HepG2 (cell line): Measurements from ENCODE around the gene CFAP61. TPM values are rescaled to one million over a fixed set of nuclear protein-coding genes. Genes with fewer than 3 reads are reported as not detected.

Experiments used
- CHD4 ChIP-seq: fragments of 200-600 bp; sonication (generic); IDR thresholded peaks from 2 replicates; pipeline ENCODE4 v1.7.0; 2017; ENCODE audit warnings: mild to moderate bottlenecking, low read length, borderline replicate concordance
- CTCF ChIP-seq: sonication (generic); formaldehyde crosslinking; IDR thresholded peaks from 2 replicates; pipeline ENCODE4 v1.5.0; 2020; ENCODE audit warnings: mild to moderate bottlenecking, missing genetic modification reagents, moderate library complexity
- ETS1 ChIP-seq: sonication (generic); formaldehyde crosslinking; IDR thresholded peaks from 2 replicates; pipeline ENCODE4 v1.4.0; 2020; ENCODE audit warnings: missing genetic modification reagents
- FOXA1 ChIP-seq, 2 experiments: fragments of 450-650 bp in 1 of 2; sonication (generic) in 1 of 2; formaldehyde crosslinking in 1 of 2; IDR thresholded peaks; 2 replicates each; pipeline versions ENCODE4 v1.4.0 to v1.6.1; 2016 to 2020; ENCODE audit warnings: missing genetic modification reagents in 1 of 2
- HDAC1 ChIP-seq: sonication (generic); formaldehyde crosslinking; IDR thresholded peaks from 2 replicates; pipeline ENCODE4 v1.5.1; 2020; ENCODE audit warnings: mild to moderate bottlenecking, missing genetic modification reagents
- MBNL3 ChIP-seq: fragments of 250-450 bp; sonication (Bioruptor Pico); conservative IDR thresholded peaks from 2 replicates; pipeline ENCODE4 v1.8.0; 2022; ENCODE audit warnings: mild to moderate bottlenecking, inconsistent platforms
- NR2C2 ChIP-seq: sonication (generic); formaldehyde crosslinking; IDR thresholded peaks from 2 replicates; pipeline ENCODE4 v1.4.0; 2020; ENCODE audit warnings: missing genetic modification reagents, mild to moderate bottlenecking, moderate library complexity, borderline replicate concordance
- PHF5A ChIP-seq: IDR thresholded peaks from one replicate; pipeline ENCODE4 v1.6.1; 2018; ENCODE audit warnings: low read depth, missing genetic modification reagents; ENCODE audit not compliant: unreplicated experiment
- PRMT3 ChIP-seq: sonication (generic); formaldehyde crosslinking; IDR thresholded peaks from 2 replicates; pipeline ENCODE4 v1.8.1; 2022; ENCODE audit warnings: low read depth, mild to moderate bottlenecking, moderate library complexity, missing genetic modification reagents, borderline replicate concordance
- SALL1 ChIP-seq: sonication (generic); formaldehyde crosslinking; IDR thresholded peaks from 2 replicates; pipeline ENCODE4 v1.8.0; 2022; ENCODE audit warnings: mild to moderate bottlenecking, missing genetic modification reagents
- SKI ChIP-seq: fragments of 450-650 bp; IDR thresholded peaks from one replicate; pipeline ENCODE4 v1.6.1; 2018; ENCODE audit warnings: mild to moderate bottlenecking; ENCODE audit not compliant: partially characterized antibody
- SUZ12 ChIP-seq: fragments of 150-350 bp; IDR thresholded peaks from 2 replicates; pipeline ENCODE4 v1.6.1; 2014; ENCODE audit warnings: low read depth, low read length
- ZFP36L1 ChIP-seq: sonication (generic); formaldehyde crosslinking; IDR thresholded peaks from 2 replicates; pipeline ENCODE4 v1.8.0; 2022; ENCODE audit warnings: mild to moderate bottlenecking, missing genetic modification reagents, moderate library complexity
- ZHX2 ChIP-seq, 2 experiments: sonication (generic) in 1 of 2; formaldehyde crosslinking in 1 of 2; IDR thresholded peaks; 2 replicates each; pipeline versions ENCODE4 v1.6.1 to v1.9.0; 2014 to 2022; ENCODE audit warnings: antibody characterized with exemption in 1 of 2, borderline replicate concordance in 1 of 2, inconsistent platforms in 1 of 2, low read depth in 1 of 2, missing genetic modification reagents in 1 of 2
- ZNF292 ChIP-seq: sonication (generic); formaldehyde crosslinking; IDR thresholded peaks from 2 replicates; pipeline ENCODE4 v1.8.1; 2022; ENCODE audit warnings: mild to moderate bottlenecking, low read depth, missing genetic modification reagents, borderline replicate concordance
- ZSCAN21 ChIP-seq: sonication (generic); formaldehyde crosslinking; IDR thresholded peaks from 2 replicates; pipeline ENCODE4 v1.8.0; 2022; ENCODE audit warnings: mild to moderate bottlenecking, missing genetic modification reagents, moderate library complexity, borderline replicate concordance
- ZSCAN5A ChIP-seq: sonication (generic); formaldehyde crosslinking; IDR thresholded peaks from 2 replicates; pipeline ENCODE4 v1.8.0; 2022; ENCODE audit warnings: mild to moderate bottlenecking, missing genetic modification reagents, borderline replicate concordance
- polyA plus RNA-seq, 8 experiments: library from polyadenylated mRNA; depleted of rRNA in 3 of 8; stranded (reverse) in 7 of 8; unstranded in 1 of 8; fragments of >200 nt; fragmentation: Illumina TruSeq in 4 of 8; extraction: Trizol in 4 of 8; gene quantifications; 2 replicates each; pipeline versions ENCODE4 v1.2.1 to v1.2.3, GENCODE V29; 2011 to 2016; ENCODE audit warnings: low read depth in 4 of 8, missing spikeins in 1 of 8, mixed read lengths in 1 of 8; ENCODE audit not compliant: insufficient read depth in 1 of 8
- total RNA-seq, 5 experiments: library from RNA; depleted of rRNA; stranded (reverse); fragments of >200 nt; fragmentation: Illumina TruSeq; extraction: Trizol; gene quantifications; 2 replicates each; pipeline ENCODE4 v1.2.3, GENCODE V29; 2016; ENCODE audit warnings: low read depth in 1 of 5

Gene CFAP61
- total and polyA plus RNA-seq, 2 of the 13 experiments (the other 11 are each of a cell fraction or from before 2014, with no cell fraction given) = 0.27 TPM; not detected in 1

GRCh38 chr20:20010639-20011500 is 41.5 kb upstream of the CFAP61 start (continued):
- no peak for TF ChIP-seq ZSCAN5A
- 0 out of 2 replicates have a peak, but pooled peaks have one; percentile 50 for TF ChIP-seq ETS1 (CRISPR knock-in tag)
- TF ChIP-seq ZFP36L1 (CRISPR knock-in tag) = peak; percentile 55; the same call in 1 of the 2 replicates
- no peak for TF ChIP-seq PRMT3 (CRISPR knock-in tag)
- TF ChIP-seq PHF5A (CRISPR knock-in tag) = peak; percentile 22
- peak; percentile 42 for TF ChIP-seq SKI
- TF ChIP-seq SALL1 (CRISPR knock-in tag) = peak; percentile 93; the same call in 1 of the 2 replicates
- no peak for TF ChIP-seq ZHX2 (IDR thresholded peaks at IDR 0.05; ENCODE audit: low read depth)
- no peak for TF ChIP-seq ZHX2 (CRISPR knock-in tag; IDR thresholded peaks at IDR 0.05; ENCODE audit: borderline replicate concordance)
- TF ChIP-seq FOXA1 (IDR thresholded peaks at IDR 0.05) = peak; percentile 78
- peak; percentile 92 for TF ChIP-seq FOXA1 (CRISPR knock-in tag; IDR thresholded peaks at IDR 0.05)
- TF ChIP-seq ZNF292 (CRISPR knock-in tag) = peak; percentile 69; the same call in 1 of the 2 replicates
- TF ChIP-seq CHD4 = no peak
- no peak for TF ChIP-seq CTCF (CRISPR knock-in tag)
- no peak for TF ChIP-seq MBNL3 (CRISPR knock-in tag)
- peak; percentile 28; the same call in 1 of the 2 replicates for TF ChIP-seq HDAC1
- TF ChIP-seq NR2C2 = peak; percentile 57; the same call in 1 of the 2 replicates
- no peak for TF ChIP-seq ZSCAN21 (CRISPR knock-in tag)
- TF ChIP-seq SUZ12 = no peak
